ENCODE measurements around the gene CGB5.

CGB5 gene

GRCh38 chr19:49084206-49085019 lies 40.8 kb downstream of the CGB5 start:
- peak overlapping the region; percentile 73 to 95 (median 82); a peak in 17 of 20 replicates for H3K4me3 ChIP-seq
- no peaks in the 10 kb centered on the region for H3K27me3 ChIP-seq
- peak overlapping the region; percentile 58 to 89 (median 82) for H3K4me2 ChIP-seq
- H3K9me3 ChIP-seq (replicated peaks in 1 of 11) = peaks cover 0 to 8% (median 0%) of the 10 kb centered on the region in 11 experiments; a peak in 2 of 22 replicates
- H4K20me1 ChIP-seq = peaks cover 36 to 41% (median 39%) of the 10 kb centered on the region in 11 experiments
- peak overlapping the region; percentile 82 to 97 (median 94) for H3K27ac ChIP-seq
- peaks cover 22 to 38% (median 31%) of the 10 kb centered on the region in 10 experiments for H3K4me1 ChIP-seq
- no peak for TF ChIP-seq Cebpa-rat (IDR thresholded peaks at IDR 0.05)
- H3K9ac ChIP-seq = peak overlapping the region; percentile 90 to 98 (median 95)
- H3K36me3 ChIP-seq = peaks cover 16 to 34% (median 32%) of the 10 kb centered on the region in 11 experiments

- peak within 1 kb of the TSS; percentile 90 to 98 (median 95) for H3K9ac ChIP-seq
- H4K20me1 ChIP-seq = peaks cover 44 to 49% (median 47%) of the 10 kb centered on the region in 11 experiments
- no peaks in the 10 kb centered on the region for H3K27me3 ChIP-seq
- peak within 1 kb of the TSS; percentile 73 to 95 (median 82) for H3K4me3 ChIP-seq
- no peak for TF ChIP-seq Cebpa-rat (IDR thresholded peaks at IDR 0.05)
- peak within 1 kb of the TSS; percentile 82 to 97 (median 94) for H3K27ac ChIP-seq
- peaks cover 22 to 38% (median 31%) of the 10 kb centered on the region in 10 experiments for H3K4me1 ChIP-seq
- H3K4me2 ChIP-seq = peak within 1 kb of the TSS; percentile 89 to 99 (median 97)
- peaks cover 23 to 42% (median 40%) of the 10 kb centered on the region in 11 experiments for H3K36me3 ChIP-seq
- H3K9me3 ChIP-seq (replicated peaks in 1 of 11) = peaks cover 0 to 8% (median 0%) of the 10 kb centered on the region in 11 experiments; a peak in 2 of 22 replicates
Observed at GRCh38 chr19:49085020-49085867, 41.6 kb downstream of the CGB5 start, which contains the start of gene SNRNP70. SNRNP70 (plus strand) TSS chr19:49085451; CDS start chr19:49086415, 964 bp downstream.

- Histone ChIP-seq H3K4me3 (peak overlapping the region; percentile 73 to 95 (median 82)), H3K9ac (peak overlapping the region; percentile 90 to 98 (median 95)), H3K36me3 (peaks cover 29 to 49% (median 46%) of the 10 kb centered on the region in 11 experiments), H4K20me1 (peaks cover 50 to 55% (median 53%) of the 10 kb centered on the region in 11 experiments), H3K4me2 (peak overlapping the region; percentile 89 to 99 (median 97)), H3K27ac (peak overlapping the region; percentile 82 to 97 (median 94)), H3K27me3 (no peaks in the 10 kb centered on the region), H3K4me1 (peaks cover 22 to 38% (median 31%) of the 10 kb centered on the region in 10 experiments), H3K9me3 (replicated peaks in 1 of 11) (peaks cover 0 to 8% (median 0%) of the 10 kb centered on the region in 11 experiments; a peak in 2 of 22 replicates)
- no peak for TF ChIP-seq Cebpa-rat (IDR thresholded peaks at IDR 0.05)
Observed at GRCh38 chr19:49085868-49086232, 42.2 kb downstream of the CGB5 start.

GRCh38 chr19:49086296-49086695 lies 42.6 kb downstream of the CGB5 start:
- no peak for TF ChIP-seq Cebpa-rat (IDR thresholded peaks at IDR 0.05)
- H3K36me3 ChIP-seq = peaks cover 34 to 53% (median 51%) of the 10 kb centered on the region in 11 experiments
- H3K27ac ChIP-seq = peak overlapping the region; percentile 82 to 97 (median 94); a peak in 21 of 22 replicates

GRCh38 chr19:49091391-49092038 lies 47.9 kb downstream of the CGB5 start:
- Histone ChIP-seq H3K4me2 (no peak overlapping the region), H3K4me3 (no peak overlapping the region), H3K9me3 (replicated peaks in 1 of 11) (no peaks in the 10 kb centered on the region), H3K36me3 (peaks cover 86 to 100% (median 100%) of the 10 kb centered on the region in 11 experiments), H3K27me3 (no peaks in the 10 kb centered on the region), H4K20me1 (peaks cover 98 to 100% (median 100%) of the 10 kb centered on the region in 11 experiments), H3K4me1 (peaks cover 13 to 34% (median 23%) of the 10 kb centered on the region in 10 experiments), H3K27ac (no peak overlapping the region), H3K9ac (0 out of 22 replicates have a peak overlapping the region, but pooled peaks of 2 of the 11 experiments have one; percentile 14 to 31)
- TF ChIP-seq Cebpa-rat (IDR thresholded peaks at IDR 0.05) = no peak

More at GRCh38 chr19:49086296-49086695, 42.6 kb downstream of the CGB5 start:
- Histone ChIP-seq H3K9me3 (replicated peaks in 1 of 11) (peaks cover 0 to 8% (median 0%) of the 10 kb centered on the region in 11 experiments; a peak in 2 of 22 replicates), H3K4me3 (peak overlapping the region; percentile 73 to 95 (median 82)), H3K4me2 (peak overlapping the region; percentile 89 to 99 (median 97)), H3K27me3 (no peaks in the 10 kb centered on the region), H3K9ac (peak overlapping the region; percentile 90 to 98 (median 95)), H3K4me1 (peaks cover 22 to 38% (median 31%) of the 10 kb centered on the region in 10 experiments), H4K20me1 (peaks cover 55 to 60% (median 58%) of the 10 kb centered on the region in 11 experiments)

- Histone ChIP-seq H4K20me1 (peaks cover 97 to 100% (median 100%) of the 10 kb centered on the region in 11 experiments), H3K4me1 (peaks cover 2 to 31% (median 17%) of the 10 kb centered on the region in 10 experiments), H3K9me3 (replicated peaks in 1 of 11) (no peaks in the 10 kb centered on the region), H3K4me2 (no peak overlapping the region), H3K9ac (no peak overlapping the region), H3K36me3 (peaks cover 92 to 100% (median 100%) of the 10 kb centered on the region in 11 experiments), H3K27ac (no peak overlapping the region), H3K4me3 (no peak overlapping the region), H3K27me3 (no peaks in the 10 kb centered on the region)
- no peak for TF ChIP-seq Cebpa-rat (IDR thresholded peaks at IDR 0.05)
Observed at GRCh38 chr19:49092686-49093085, 49.0 kb downstream of the CGB5 start.
